ENCODE data around the gene OR6J1. TPM values are rescaled to one million over a fixed set of nuclear protein-coding genes. Genes with fewer than 3 reads are reported as not detected.

OR6J1 gene
- total RNA-seq, 4 donors from 2014 or later, result 0.12 TPM; not detected in 3

GRCh38 chr14:22597771-22598098, 46.4 kb downstream of the OR6J1 start:
- peak overlapping the region in 3 of 4 donors; percentile 86 to 94 (median 88) for H3K27ac ChIP-seq
- no peaks in the 10 kb centered on the region for H3K9me3 ChIP-seq
- H3K4me1 ChIP-seq, result peaks cover 5 to 31% (median 14%) of the 10 kb centered on the region in 3 donors
- peak overlapping the region; percentile 80 to 93 for H3K4me3 ChIP-seq
- 17 to 20% methylated on average over 3 to 5 of the region's 9 CpGs for WGBS, 2 donors (ENCODE audit: low coverage in 1 of 2)
- peaks cover 0 to 14% of the 10 kb centered on the region in 2 donors for H3K36me3 ChIP-seq
- TF ChIP-seq EP300 (IDR thresholded peaks at IDR 0.05) (no peak), CTCF (IDR thresholded peaks at IDR 0.05) (no peak), POLR2A (IDR thresholded peaks at IDR 0.05) (no peak), POLR2AphosphoS5 (IDR thresholded peaks at IDR 0.05) (no peak)
- H3K27me3 ChIP-seq, result no peaks in the 10 kb centered on the region
- no peak for ATAC-seq

- WGBS, 2 donors (ENCODE audit: low coverage in 1 of 2), result 75% methylated on average over 3 of the region's 6 CpGs; no CpG with 5 or more reads in 1 of the 2 donors
- Histone ChIP-seq H3K4me1 (peaks cover 5 to 26% (median 14%) of the 10 kb centered on the region in 3 donors), H3K9me3 (no peaks in the 10 kb centered on the region), H3K27ac (peak overlapping the region in 1 of 4 donors; percentile 86), H3K27me3 (no peaks in the 10 kb centered on the region), H3K36me3 (peaks cover 0 to 10% of the 10 kb centered on the region in 2 donors), H3K4me3 (peak overlapping the region in 1 of 2 donors; percentile 80)
- no peak for ATAC-seq
- TF ChIP-seq CTCF (IDR thresholded peaks at IDR 0.05), result no peak
Observed at GRCh38 chr14:22597265-22597664, 46.9 kb downstream of the OR6J1 start.

DNA sequence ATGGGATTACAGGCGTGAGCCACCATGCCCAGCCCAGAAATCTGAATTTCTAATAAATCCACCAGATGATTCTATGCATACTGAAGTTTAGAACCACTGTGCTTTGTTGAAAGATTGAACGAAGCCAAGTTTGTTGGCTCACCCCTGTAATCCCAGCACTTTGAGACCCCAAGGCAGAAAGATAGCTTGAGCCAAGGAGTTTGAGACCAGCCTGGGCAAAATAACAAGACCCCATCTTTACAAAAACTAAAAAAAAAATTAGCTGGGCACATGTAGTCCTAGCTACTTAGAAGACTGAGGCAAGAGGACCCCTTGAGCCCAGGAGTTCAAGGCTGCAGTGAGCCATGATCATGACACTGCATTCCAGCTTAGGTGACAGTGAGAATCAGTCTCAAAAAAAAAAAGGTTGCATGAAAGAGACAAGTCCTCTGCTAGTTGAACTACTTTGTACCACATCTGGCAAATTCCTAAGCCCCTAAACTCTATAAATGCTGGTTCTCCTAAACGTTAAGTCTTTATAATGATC, 47.7 kb downstream of the OR6J1 start:
- Histone ChIP-seq H3K27me3 (no peaks in the 10 kb centered on the region), H3K27ac (no peak overlapping the region), H3K36me3 (peaks cover 0 to 1% of the 10 kb centered on the region in 2 donors), H3K4me3 (no peak overlapping the region), H3K9me3 (no peaks in the 10 kb centered on the region), H3K4me1 (peaks cover 5 to 25% (median 14%) of the 10 kb centered on the region in 3 donors)
- TF ChIP-seq POLR2AphosphoS5 (IDR thresholded peaks at IDR 0.05) (no peak), POLR2A (IDR thresholded peaks at IDR 0.05) (no peak), EP300 (IDR thresholded peaks at IDR 0.05) (no peak), CTCF (IDR thresholded peaks at IDR 0.05) (no peak)
- 62 to 64% methylated on average over 1 of the region's 3 CpGs for WGBS, 2 donors (ENCODE audit: low coverage in 1 of 2)
- ATAC-seq, result no peak

DNA sequence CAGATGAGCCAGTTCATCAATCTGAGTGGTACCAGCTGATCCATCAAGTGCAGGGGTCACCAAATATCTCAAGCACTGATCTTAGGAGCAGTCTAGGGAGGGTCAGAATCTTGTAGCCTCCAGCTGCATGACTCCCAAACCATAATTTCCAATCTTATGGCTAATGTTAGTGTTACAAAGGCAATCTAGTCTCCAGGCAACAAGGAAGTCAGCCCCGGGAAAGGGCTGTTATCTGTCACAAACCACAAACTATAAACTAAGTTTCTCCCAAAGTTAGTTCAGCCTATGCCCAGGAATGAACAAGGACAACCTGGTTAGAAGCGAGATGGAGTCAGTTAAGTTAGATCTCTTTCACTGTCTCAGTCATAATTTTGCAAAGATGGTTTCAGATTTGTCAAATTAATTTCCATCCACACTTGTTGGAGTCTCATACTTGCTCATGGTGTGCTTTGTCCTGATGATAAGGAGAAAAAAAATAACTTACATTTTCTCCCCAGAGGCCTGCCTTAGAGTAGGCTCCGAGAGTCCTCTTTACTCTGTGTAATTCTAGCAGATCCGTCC, 49.9 kb downstream of the OR6J1 start:
- Histone ChIP-seq H3K4me1 (peaks cover under 1 to 19% (median 6%) of the 10 kb centered on the region in 3 donors), H3K27ac (no peak overlapping the region), H3K4me3 (no peak overlapping the region), H3K27me3 (no peaks in the 10 kb centered on the region), H3K9me3 (no peaks in the 10 kb centered on the region), H3K36me3 (no peaks in the 10 kb centered on the region)
- TF ChIP-seq POLR2A (IDR thresholded peaks at IDR 0.05), result no peak
- TF ChIP-seq CTCF (IDR thresholded peaks at IDR 0.05), result no peak
- no peak for TF ChIP-seq POLR2AphosphoS5 (IDR thresholded peaks at IDR 0.05)
- TF ChIP-seq EP300 (IDR thresholded peaks at IDR 0.05), result no peak
- no peak for ATAC-seq
- 36 to 84% methylated on average over 2 to 4 of the region's 4 CpGs for WGBS, 2 donors (ENCODE audit: low coverage in 1 of 2)

- no peak for ATAC-seq
- TF ChIP-seq CTCF (IDR thresholded peaks at IDR 0.05) (no peak), EP300 (IDR thresholded peaks at IDR 0.05) (no peak), POLR2AphosphoS5 (IDR thresholded peaks at IDR 0.05) (no peak), POLR2A (IDR thresholded peaks at IDR 0.05) (no peak)
- WGBS, 2 donors (ENCODE audit: low coverage in 1 of 2), result 40 to 60% methylated on average over 1 of the region's 2 CpGs
- Histone ChIP-seq H3K27ac (no peak overlapping the region), H3K36me3 (no peaks in the 10 kb centered on the region), H3K4me3 (no peak overlapping the region), H3K27me3 (no peaks in the 10 kb centered on the region), H3K4me1 (peaks cover 0 to 15% (median 4%) of the 10 kb centered on the region in 3 donors), H3K9me3 (no peaks in the 10 kb centered on the region)
Observed at GRCh38 chr14:22593601-22594000, 50.6 kb downstream of the OR6J1 start.

Measured in gastroesophageal sphincter (tissue), 4 donors.